K562 (cell line): ENCODE results near the gene ZMIZ1. TPM values are rescaled to one million over a fixed set of nuclear protein-coding genes. Genes with fewer than 3 reads are reported as not detected.

Experiments used
- ARID1B ChIP-seq: fragments of 450-650 bp; IDR thresholded peaks from 2 replicates; pipeline ENCODE4 v1.6.1; 2016; ENCODE audit warnings: antibody characterized with exemption, mild to moderate bottlenecking, inconsistent platforms
- BRF1 ChIP-seq: IDR thresholded peaks from 3 replicates; pipeline ENCODE4 v1.6.1; 2011; ENCODE audit warnings: borderline replicate concordance, mild to moderate bottlenecking; ENCODE audit not compliant: insufficient read length; ENCODE audit errors: extremely low read depth
- EGR1 ChIP-seq: fragments of 450-650 bp; conservative IDR thresholded peaks from 2 replicates; pipeline ENCODE4 v1.6.1; 2017; ENCODE audit warnings: mild to moderate bottlenecking
- EP300 ChIP-seq: IDR thresholded peaks from 2 replicates; pipeline ENCODE4 v1.6.1; 2012; ENCODE audit warnings: low read length, improper control_type of control experiment
- EZH2 ChIP-seq: IDR thresholded peaks from 2 replicates; pipeline ENCODE4 v1.6.1; 2012; ENCODE audit warnings: low read depth, mild to moderate bottlenecking, inconsistent platforms, low read length, borderline replicate concordance
- FOSL1 ChIP-seq: fragments of 200-800 bp; sonication (Bioruptor generic); conservative IDR thresholded peaks from 2 replicates; pipeline ENCODE4 v1.6.1; 2016; ENCODE audit warnings: missing genetic modification characterization, missing compliant biosample characterization
- HNRNPH1 ChIP-seq: fragments of 200-400 bp; formaldehyde crosslinking; optimal IDR thresholded peaks from 2 replicates; pipeline ENCODE3; 2017; ENCODE audit warnings: low read depth, mild to moderate bottlenecking, low read length, moderate library complexity
- L3MBTL2 ChIP-seq: fragments of 450-650 bp; IDR thresholded peaks from 2 replicates; pipeline ENCODE4 v1.6.1; 2016; ENCODE audit warnings: mild to moderate bottlenecking, moderate library complexity
- LEF1 ChIP-seq: fragments of 450-650 bp; IDR thresholded peaks from 2 replicates; pipeline ENCODE4 v1.6.1; 2016; ENCODE audit warnings: mild to moderate bottlenecking
- MTA1 ChIP-seq: fragments of 450-650 bp; IDR thresholded peaks from 2 replicates; pipeline ENCODE4 v1.6.1; 2017; ENCODE audit warnings: borderline replicate concordance
- MXI1 ChIP-seq: IDR thresholded peaks from 2 replicates; pipeline ENCODE4 v1.6.1; 2011; ENCODE audit warnings: low read depth, mild to moderate bottlenecking, improper control_type of control experiment, low read length
- PHF21A ChIP-seq: fragments of 450-650 bp; IDR thresholded peaks from 2 replicates; pipeline ENCODE4 v1.6.1; 2017; ENCODE audit warnings: low read depth, borderline replicate concordance
- PHTF2 ChIP-seq: fragments of 250-450 bp; sonication (Bioruptor Pico); IDR thresholded peaks from 2 replicates; pipeline ENCODE4 v1.5.0; 2021; ENCODE audit warnings: mild to moderate bottlenecking
- SRF ChIP-seq, 2 experiments: fragments of 250-450, 450-650 bp in 1 of 2; sonication (Bioruptor Pico) in 1 of 2; sonication (generic) in 1 of 2; formaldehyde crosslinking; IDR thresholded peaks; 2 replicates each; pipeline versions ENCODE4 v1.5.0 to v1.5.1; 2020 to 2022; ENCODE audit warnings: mild to moderate bottlenecking in 1 of 2, missing genetic modification reagents in 1 of 2
- TCF3 ChIP-seq: sonication (generic); formaldehyde crosslinking; IDR thresholded peaks from 2 replicates; pipeline ENCODE4 v1.4.0; 2020; ENCODE audit warnings: mild to moderate bottlenecking, missing genetic modification reagents
- WHSC1 ChIP-seq: IDR thresholded peaks from one replicate; pipeline ENCODE4 v1.6.1; 2012; ENCODE audit warnings: low read length, control low read depth, inconsistent platforms
- ZNF197 ChIP-seq: fragments of 200-800 bp; sonication (Bioruptor generic); IDR thresholded peaks from 2 replicates; pipeline ENCODE4 v1.6.1; 2016; ENCODE audit warnings: low read depth, missing genetic modification characterization, missing compliant biosample characterization
- ZNF232 ChIP-seq: sonication (generic); formaldehyde crosslinking; IDR thresholded peaks from 2 replicates; pipeline ENCODE4 v1.8.0; 2022; ENCODE audit warnings: mild to moderate bottlenecking, missing genetic modification reagents
- ZNF766 ChIP-seq: fragments of 200-800 bp; sonication (Bioruptor generic); conservative IDR thresholded peaks from 2 replicates; pipeline ENCODE4 v1.6.1; 2016; ENCODE audit warnings: missing genetic modification characterization, missing compliant biosample characterization
- polyA plus RNA-seq, 8 experiments: library from polyadenylated mRNA; depleted of rRNA in 4 of 8; stranded (reverse) in 5 of 8; unstranded in 3 of 8; fragments of >200 nt; fragmentation: Nextera tagmentation in 2 of 8; fragmentation: Illumina TruSeq in 1 of 8; extraction: Ambion mirVana in 2 of 8; extraction: Trizol in 1 of 8; gene quantifications; 2 replicates each; pipeline versions ENCODE4 v1.2.1 to v1.2.3, GENCODE V29; 2011 to 2014; ENCODE audit warnings: inconsistent platforms in 1 of 8, missing spikeins in 1 of 8
- total RNA-seq, 7 experiments: library from RNA; depleted of rRNA in 6 of 7; stranded (reverse); fragments of >200 nt in 6 of 7; fragmentation: Illumina TruSeq in 2 of 7; extraction: Trizol in 2 of 7; gene quantifications; 2 replicates each; pipeline versions ENCODE4 v1.2.1 to v1.2.3, GENCODE V29; 2011 to 2021; ENCODE audit warnings: low replicate concordance in 1 of 7
- TF ChIP-seq, protein P1 (sequence below): fragments of 450-650 bp; conservative IDR thresholded peaks from 2 replicates; pipeline ENCODE4 v1.6.1; 2016; ENCODE audit warnings: missing genetic modification characterization, low read depth, mild to moderate bottlenecking, missing compliant biosample characterization, moderate library complexity
- TF ChIP-seq, protein P2 (sequence below): sonication (generic); formaldehyde crosslinking; IDR thresholded peaks from 2 replicates; pipeline ENCODE4 v1.9.0; 2022; ENCODE audit warnings: mild to moderate bottlenecking, missing genetic modification reagents
- TF ChIP-seq, protein P3 (sequence below): sonication (generic); formaldehyde crosslinking; IDR thresholded peaks from 2 replicates; pipeline ENCODE4 v1.8.0; 2022; ENCODE audit warnings: missing genetic modification reagents, mild to moderate bottlenecking, borderline replicate concordance
- TF ChIP-seq, protein P4 (sequence below): sonication (generic); formaldehyde crosslinking; IDR thresholded peaks from 2 replicates; pipeline ENCODE4 v1.8.0; 2022; ENCODE audit warnings: missing genetic modification reagents, mild to moderate bottlenecking, moderate library complexity, borderline replicate concordance
- TF ChIP-seq, protein P5 (sequence below): sonication (generic); formaldehyde crosslinking; IDR thresholded peaks from 2 replicates; pipeline ENCODE4 v1.9.0; 2022; ENCODE audit warnings: mild to moderate bottlenecking, missing genetic modification reagents

ZMIZ1 gene
- total and polyA plus RNA-seq, 9 of the 15 experiments (the other 6 are each of a cell fraction or from before 2014, with no cell fraction given), result 1.0 to 37.3 (median 4.3) TPM

DNA sequence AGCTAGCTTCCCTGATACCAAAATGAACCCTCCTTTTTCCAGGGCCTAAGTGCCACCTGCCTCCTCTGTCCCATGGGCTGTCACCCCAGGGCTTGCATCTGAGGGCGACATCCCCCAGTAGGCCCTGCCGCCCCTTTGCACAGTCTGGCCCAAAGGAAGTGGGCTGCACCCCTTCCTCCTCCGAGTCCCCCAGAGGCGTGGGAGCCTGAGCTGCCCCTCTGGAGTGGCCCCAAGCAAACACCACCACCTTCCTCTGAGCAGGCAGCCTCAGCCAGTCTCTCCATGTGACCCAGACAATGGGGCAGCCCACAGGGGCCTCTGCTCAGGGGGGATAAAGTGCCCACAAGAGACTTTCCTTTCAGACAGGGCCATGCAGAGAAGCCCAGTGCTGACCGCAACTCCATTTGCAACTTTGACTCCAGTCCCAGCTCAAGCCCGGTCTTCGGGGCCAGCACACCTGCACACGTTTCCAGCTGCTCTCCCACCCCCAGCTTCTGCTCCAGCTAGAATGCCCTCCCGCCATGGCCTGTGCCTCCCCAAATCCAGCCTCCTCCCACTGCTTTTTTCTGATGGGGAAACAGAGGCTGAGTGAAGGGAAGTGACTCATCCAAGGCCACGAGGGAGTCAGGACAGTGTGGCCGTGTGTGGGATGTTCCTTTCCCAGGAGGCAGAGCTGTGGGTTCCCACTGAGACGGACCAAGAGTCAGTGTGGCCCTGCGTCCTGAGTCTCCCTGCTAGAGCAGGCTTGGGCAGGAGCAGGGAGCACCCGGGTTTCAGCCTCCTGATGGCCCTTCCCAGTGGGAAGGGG lies 111.9 kb downstream of the ZMIZ1 start (continued):
- TF ChIP-seq ZNF766, result 0 out of 2 replicates have a peak, but pooled peaks have one; percentile 40
- TF ChIP-seq, protein P1, sequence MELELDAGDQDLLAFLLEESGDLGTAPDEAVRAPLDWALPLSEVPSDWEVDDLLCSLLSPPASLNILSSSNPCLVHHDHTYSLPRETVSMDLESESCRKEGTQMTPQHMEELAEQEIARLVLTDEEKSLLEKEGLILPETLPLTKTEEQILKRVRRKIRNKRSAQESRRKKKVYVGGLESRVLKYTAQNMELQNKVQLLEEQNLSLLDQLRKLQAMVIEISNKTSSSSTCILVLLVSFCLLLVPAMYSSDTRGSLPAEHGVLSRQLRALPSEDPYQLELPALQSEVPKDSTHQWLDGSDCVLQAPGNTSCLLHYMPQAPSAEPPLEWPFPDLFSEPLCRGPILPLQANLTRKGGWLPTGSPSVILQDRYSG (tag), result no peak
- TF ChIP-seq, protein P2, sequence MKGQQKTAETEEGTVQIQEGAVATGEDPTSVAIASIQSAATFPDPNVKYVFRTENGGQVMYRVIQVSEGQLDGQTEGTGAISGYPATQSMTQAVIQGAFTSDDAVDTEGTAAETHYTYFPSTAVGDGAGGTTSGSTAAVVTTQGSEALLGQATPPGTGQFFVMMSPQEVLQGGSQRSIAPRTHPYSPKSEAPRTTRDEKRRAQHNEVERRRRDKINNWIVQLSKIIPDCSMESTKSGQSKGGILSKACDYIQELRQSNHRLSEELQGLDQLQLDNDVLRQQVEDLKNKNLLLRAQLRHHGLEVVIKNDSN (CRISPR knock-in tag), result peak; percentile 44; the same call in 1 of the 2 replicates
- no peak for TF ChIP-seq SRF (CRISPR knock-in tag; IDR thresholded peaks at IDR 0.05)
- peak; percentile 54 for TF ChIP-seq FOSL1 (tag)
- 0 out of 2 replicates have a peak, but pooled peaks have one; percentile 52 for TF ChIP-seq ARID1B
- no peak for TF ChIP-seq WHSC1
- no peak for TF ChIP-seq TCF3 (CRISPR knock-in tag)
- peak; percentile 62 for TF ChIP-seq EGR1
- TF ChIP-seq, protein P3, sequence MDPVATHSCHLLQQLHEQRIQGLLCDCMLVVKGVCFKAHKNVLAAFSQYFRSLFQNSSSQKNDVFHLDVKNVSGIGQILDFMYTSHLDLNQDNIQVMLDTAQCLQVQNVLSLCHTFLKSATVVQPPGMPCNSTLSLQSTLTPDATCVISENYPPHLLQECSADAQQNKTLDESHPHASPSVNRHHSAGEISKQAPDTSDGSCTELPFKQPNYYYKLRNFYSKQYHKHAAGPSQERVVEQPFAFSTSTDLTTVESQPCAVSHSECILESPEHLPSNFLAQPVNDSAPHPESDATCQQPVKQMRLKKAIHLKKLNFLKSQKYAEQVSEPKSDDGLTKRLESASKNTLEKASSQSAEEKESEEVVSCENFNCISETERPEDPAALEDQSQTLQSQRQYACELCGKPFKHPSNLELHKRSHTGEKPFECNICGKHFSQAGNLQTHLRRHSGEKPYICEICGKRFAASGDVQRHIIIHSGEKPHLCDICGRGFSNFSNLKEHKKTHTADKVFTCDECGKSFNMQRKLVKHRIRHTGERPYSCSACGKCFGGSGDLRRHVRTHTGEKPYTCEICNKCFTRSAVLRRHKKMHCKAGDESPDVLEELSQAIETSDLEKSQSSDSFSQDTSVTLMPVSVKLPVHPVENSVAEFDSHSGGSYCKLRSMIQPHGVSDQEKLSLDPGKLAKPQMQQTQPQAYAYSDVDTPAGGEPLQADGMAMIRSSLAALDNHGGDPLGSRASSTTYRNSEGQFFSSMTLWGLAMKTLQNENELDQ, result no peak
- TF ChIP-seq PHTF2 (CRISPR knock-in tag), result no peak
- TF ChIP-seq, protein P4, sequence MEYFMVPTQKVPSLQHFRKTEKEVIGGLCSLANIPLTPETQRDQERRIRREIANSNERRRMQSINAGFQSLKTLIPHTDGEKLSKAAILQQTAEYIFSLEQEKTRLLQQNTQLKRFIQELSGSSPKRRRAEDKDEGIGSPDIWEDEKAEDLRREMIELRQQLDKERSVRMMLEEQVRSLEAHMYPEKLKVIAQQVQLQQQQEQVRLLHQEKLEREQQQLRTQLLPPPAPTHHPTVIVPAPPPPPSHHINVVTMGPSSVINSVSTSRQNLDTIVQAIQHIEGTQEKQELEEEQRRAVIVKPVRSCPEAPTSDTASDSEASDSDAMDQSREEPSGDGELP (CRISPR knock-in tag), result no peak
- no peak for TF ChIP-seq ZNF197 (CRISPR knock-in tag)
- TF ChIP-seq, protein P5, sequence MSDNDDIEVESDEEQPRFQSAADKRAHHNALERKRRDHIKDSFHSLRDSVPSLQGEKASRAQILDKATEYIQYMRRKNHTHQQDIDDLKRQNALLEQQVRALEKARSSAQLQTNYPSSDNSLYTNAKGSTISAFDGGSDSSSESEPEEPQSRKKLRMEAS (CRISPR knock-in tag), result 0 out of 2 replicates have a peak, but pooled peaks have one; percentile 32
- no peak for TF ChIP-seq HNRNPH1
- no peak for TF ChIP-seq BRF1
- peak; percentile 28; the same call in 1 of the 2 replicates for TF ChIP-seq EP300
- TF ChIP-seq ZNF232 (CRISPR knock-in tag), result no peak
- no peak for TF ChIP-seq MTA1
- TF ChIP-seq LEF1, result no peak
- TF ChIP-seq EZH2, result no peak
- no peak for TF ChIP-seq MXI1
- TF ChIP-seq PHF21A, result no peak
- TF ChIP-seq L3MBTL2, result no peak
